Coronary artery (tissue), 2 donors: Measurements from ENCODE around the gene GPR17.

Source experiments
- DNase-seq: peaks from one replicate; pipeline ENCODE4 v3.0.0-alpha.2; 2017; ENCODE audit warnings: low spot score
- H3K27ac ChIP-seq, 2 donors: fragments of 200-600 bp; sonication (generic); one replicate each; pipeline ENCODE4 v1.5.1; 2016 to 2019
- H3K4me3 ChIP-seq: fragments of 200-600 bp; sonication (generic); 2 replicates; pipeline ENCODE4 v1.5.1; 2016; ENCODE audit warnings: mild to moderate bottlenecking, moderate library complexity
- CTCF ChIP-seq: fragments of 200-600 bp; sonication (generic); IDR thresholded peaks from one replicate; pipeline ENCODE4 v1.5.1; 2019; ENCODE audit warnings: antibody characterized with exemption

GPR17 gene

GRCh38 chr2:127631541-127631996 is 14.4 kb upstream of the GPR17 start:
- no peak for TF ChIP-seq CTCF
- no peak for DNase-seq
- no peak overlapping the region for H3K27ac ChIP-seq
- no peak overlapping the region for H3K4me3 ChIP-seq

GRCh38 chr2:127631997-127632581 is 13.9 kb upstream of the GPR17 start:
- H3K27ac ChIP-seq, result no peak overlapping the region
- no peak for TF ChIP-seq CTCF

GRCh38 chr2:127632592-127633489 is 13.1 kb upstream of the GPR17 start:
- DNase-seq, result no peak
- no peak for TF ChIP-seq CTCF
- peak overlapping the region in 1 of 2 donors; percentile 54 for H3K27ac ChIP-seq

More at GRCh38 chr2:127631997-127632581, 13.9 kb upstream of the GPR17 start:
- H3K4me3 ChIP-seq, result no peak overlapping the region
- no peak for DNase-seq

GRCh38 chr2:127633556-127634065 is 12.3 kb upstream of the GPR17 start:
- Histone ChIP-seq H3K27ac (peak overlapping the region in 1 of 2 donors; percentile 54), H3K4me3 (no peak overlapping the region)
- TF ChIP-seq CTCF, result no peak
- DNase-seq, result no peak

More at GRCh38 chr2:127632592-127633489, 13.1 kb upstream of the GPR17 start:
- H3K4me3 ChIP-seq, result no peak overlapping the region

GRCh38 chr2:127634066-127634617 is 11.8 kb upstream of the GPR17 start:
- H3K4me3 ChIP-seq, result no peak overlapping the region
- H3K27ac ChIP-seq, result peak overlapping the region in 1 of 2 donors; percentile 54
- DNase-seq, result no peak
- no peak for TF ChIP-seq CTCF

- Histone ChIP-seq H3K27ac (peak overlapping the region in 1 of 2 donors; percentile 94), H3K4me3 (no peak overlapping the region)
- DNase-seq, result no peak
- no peak for TF ChIP-seq CTCF
Observed at GRCh38 chr2:127634626-127635379, 11.2 kb upstream of the GPR17 start.
